HepG2 (cell line): Measurements from ENCODE around the gene EEIG1. TPM values are rescaled to one million over a fixed set of nuclear protein-coding genes. Genes with fewer than 3 reads are reported as not detected.

Source experiments
- CC2D1A ChIP-seq: sonication (generic); formaldehyde crosslinking; IDR thresholded peaks from 2 replicates; pipeline ENCODE4 v1.8.1; 2023; ENCODE audit warnings: mild to moderate bottlenecking, missing genetic modification reagents
- FOXO1 ChIP-seq: sonication (generic); formaldehyde crosslinking; IDR thresholded peaks from 2 replicates; pipeline ENCODE4 v1.4.0; 2020; ENCODE audit warnings: missing genetic modification reagents
- GABPB1 ChIP-seq: IDR thresholded peaks from 2 replicates; pipeline ENCODE4 v1.6.1; 2016; ENCODE audit warnings: mild to moderate bottlenecking, missing genetic modification reagents, moderate library complexity, missing compliant biosample characterization
- JUN ChIP-seq: sonication (generic); formaldehyde crosslinking; IDR thresholded peaks from 2 replicates; pipeline ENCODE4 v1.4.0; 2020; ENCODE audit warnings: mild to moderate bottlenecking, missing genetic modification reagents
- NBN ChIP-seq: fragments of 450-650 bp; conservative IDR thresholded peaks from 2 replicates; pipeline ENCODE4 v1.6.1; 2017
- PHB2 ChIP-seq: fragments of 450-650 bp; IDR thresholded peaks from 2 replicates; pipeline ENCODE4 v1.6.1; 2018; ENCODE audit not compliant: partially characterized antibody
- REXO4 ChIP-seq: sonication (generic); formaldehyde crosslinking; IDR thresholded peaks from 2 replicates; pipeline ENCODE4 v1.8.0; 2022; ENCODE audit warnings: missing genetic modification reagents, mild to moderate bottlenecking, borderline replicate concordance
- SETDB1 ChIP-seq: sonication (generic); formaldehyde crosslinking; IDR thresholded peaks from 2 replicates; pipeline ENCODE4 v1.5.1; 2020; ENCODE audit warnings: missing genetic modification reagents, mild to moderate bottlenecking, borderline replicate concordance
- ZFP36L1 ChIP-seq: sonication (generic); formaldehyde crosslinking; IDR thresholded peaks from 2 replicates; pipeline ENCODE4 v1.8.0; 2022; ENCODE audit warnings: mild to moderate bottlenecking, missing genetic modification reagents, moderate library complexity
- ZNF660 ChIP-seq: sonication (generic); formaldehyde crosslinking; IDR thresholded peaks from 2 replicates; pipeline ENCODE4 v1.5.1; 2020; ENCODE audit warnings: mild to moderate bottlenecking, low read depth, missing genetic modification reagents, borderline replicate concordance
- polyA plus RNA-seq, 8 experiments: library from polyadenylated mRNA; depleted of rRNA in 3 of 8; stranded (reverse) in 7 of 8; unstranded in 1 of 8; fragments of >200 nt; fragmentation: Illumina TruSeq in 4 of 8; extraction: Trizol in 4 of 8; gene quantifications; 2 replicates each; pipeline versions ENCODE4 v1.2.1 to v1.2.3, GENCODE V29; 2011 to 2016; ENCODE audit warnings: low read depth in 4 of 8, missing spikeins in 1 of 8, mixed read lengths in 1 of 8; ENCODE audit not compliant: insufficient read depth in 1 of 8
- total RNA-seq, 5 experiments: library from RNA; depleted of rRNA; stranded (reverse); fragments of >200 nt; fragmentation: Illumina TruSeq; extraction: Trizol; gene quantifications; 2 replicates each; pipeline ENCODE4 v1.2.3, GENCODE V29; 2016; ENCODE audit warnings: low read depth in 1 of 5
- TF ChIP-seq, protein P1 (sequence below): sonication (generic); formaldehyde crosslinking; IDR thresholded peaks from 2 replicates; pipeline ENCODE4 v1.4.0; 2020; ENCODE audit warnings: low read depth, missing genetic modification reagents
- TF ChIP-seq, protein P2 (sequence below): sonication (generic); formaldehyde crosslinking; IDR thresholded peaks from 2 replicates; pipeline ENCODE4 v1.5.0; 2020; ENCODE audit warnings: missing genetic modification reagents
- TF ChIP-seq, protein P3 (sequence below): fragments of 450-650 bp; IDR thresholded peaks from 2 replicates; pipeline ENCODE4 v1.6.1; 2016
- TF ChIP-seq, protein P4 (sequence below): sonication (generic); formaldehyde crosslinking; IDR thresholded peaks from 2 replicates; pipeline ENCODE4 v1.4.0; 2020; ENCODE audit warnings: missing genetic modification reagents
- TF ChIP-seq, protein P5 (sequence below): sonication (generic); formaldehyde crosslinking; IDR thresholded peaks from 2 replicates; pipeline ENCODE4 v1.4.0; 2020; ENCODE audit warnings: missing genetic modification reagents, mild to moderate bottlenecking, borderline replicate concordance

The EEIG1 gene
- total and polyA plus RNA-seq, 2 of the 13 experiments (the other 11 are each of a cell fraction or from before 2014, with no cell fraction given), result 16.6 to 25.2 TPM

DNA sequence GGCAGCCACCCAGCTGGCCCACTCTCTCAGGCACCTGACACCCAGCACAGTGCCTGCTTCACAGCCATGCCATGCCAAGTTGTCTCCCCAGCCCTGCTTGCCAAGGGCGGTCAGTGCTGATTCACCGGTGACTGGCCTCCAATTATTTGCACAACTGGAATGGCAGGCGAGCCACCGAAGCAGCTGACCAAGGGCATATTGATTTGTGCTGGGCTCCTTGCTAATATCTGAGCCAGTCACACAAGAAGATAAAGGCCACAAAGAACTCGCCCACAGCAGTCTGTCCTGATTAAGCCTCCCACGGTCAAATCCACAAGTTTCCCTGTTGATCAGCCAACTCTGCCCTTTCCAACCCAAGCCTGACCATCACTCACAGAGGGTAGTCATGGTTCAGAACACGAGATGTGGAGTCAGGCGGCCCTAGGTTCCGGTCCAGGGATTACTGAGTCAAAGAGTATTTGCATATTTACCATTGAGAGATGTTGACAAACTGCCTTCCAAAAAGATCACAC, 6.4 kb upstream of the EEIG1 start (continued):
- TF ChIP-seq, protein P1, sequence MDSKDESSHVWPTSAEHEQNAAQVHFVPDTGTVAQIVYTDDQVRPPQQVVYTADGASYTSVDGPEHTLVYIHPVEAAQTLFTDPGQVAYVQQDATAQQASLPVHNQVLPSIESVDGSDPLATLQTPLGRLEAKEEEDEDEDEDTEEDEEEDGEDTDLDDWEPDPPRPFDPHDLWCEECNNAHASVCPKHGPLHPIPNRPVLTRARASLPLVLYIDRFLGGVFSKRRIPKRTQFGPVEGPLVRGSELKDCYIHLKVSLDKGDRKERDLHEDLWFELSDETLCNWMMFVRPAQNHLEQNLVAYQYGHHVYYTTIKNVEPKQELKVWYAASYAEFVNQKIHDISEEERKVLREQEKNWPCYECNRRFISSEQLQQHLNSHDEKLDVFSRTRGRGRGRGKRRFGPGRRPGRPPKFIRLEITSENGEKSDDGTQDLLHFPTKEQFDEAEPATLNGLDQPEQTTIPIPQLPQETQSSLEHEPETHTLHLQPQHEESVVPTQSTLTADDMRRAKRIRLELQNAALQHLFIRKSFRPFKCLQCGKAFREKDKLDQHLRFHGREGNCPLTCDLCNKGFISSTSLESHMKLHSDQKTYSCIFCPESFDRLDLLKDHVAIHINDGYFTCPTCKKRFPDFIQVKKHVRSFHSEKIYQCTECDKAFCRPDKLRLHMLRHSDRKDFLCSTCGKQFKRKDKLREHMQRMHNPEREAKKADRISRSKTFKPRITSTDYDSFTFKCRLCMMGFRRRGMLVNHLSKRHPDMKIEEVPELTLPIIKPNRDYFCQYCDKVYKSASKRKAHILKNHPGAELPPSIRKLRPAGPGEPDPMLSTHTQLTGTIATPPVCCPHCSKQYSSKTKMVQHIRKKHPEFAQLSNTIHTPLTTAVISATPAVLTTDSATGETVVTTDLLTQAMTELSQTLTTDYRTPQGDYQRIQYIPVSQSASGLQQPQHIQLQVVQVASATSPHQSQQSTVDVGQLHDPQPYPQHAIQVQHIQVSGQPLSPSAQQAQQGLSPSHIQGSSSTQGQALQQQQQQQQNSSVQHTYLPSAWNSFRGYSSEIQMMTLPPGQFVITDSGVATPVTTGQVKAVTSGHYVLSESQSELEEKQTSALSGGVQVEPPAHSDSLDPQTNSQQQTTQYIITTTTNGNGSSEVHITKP (CRISPR knock-in tag), result no peak
- no peak for TF ChIP-seq ZFP36L1 (CRISPR knock-in tag)
- TF ChIP-seq, protein P2, sequence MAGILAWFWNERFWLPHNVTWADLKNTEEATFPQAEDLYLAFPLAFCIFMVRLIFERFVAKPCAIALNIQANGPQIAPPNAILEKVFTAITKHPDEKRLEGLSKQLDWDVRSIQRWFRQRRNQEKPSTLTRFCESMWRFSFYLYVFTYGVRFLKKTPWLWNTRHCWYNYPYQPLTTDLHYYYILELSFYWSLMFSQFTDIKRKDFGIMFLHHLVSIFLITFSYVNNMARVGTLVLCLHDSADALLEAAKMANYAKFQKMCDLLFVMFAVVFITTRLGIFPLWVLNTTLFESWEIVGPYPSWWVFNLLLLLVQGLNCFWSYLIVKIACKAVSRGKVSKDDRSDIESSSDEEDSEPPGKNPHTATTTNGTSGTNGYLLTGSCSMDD (CRISPR knock-in tag), result no peak
- TF ChIP-seq ZNF660 (CRISPR knock-in tag), result no peak
- TF ChIP-seq CC2D1A, result no peak
- TF ChIP-seq FOXO1 (CRISPR knock-in tag), result no peak; the same call in 1 of the 2 replicates
- TF ChIP-seq, protein P3, sequence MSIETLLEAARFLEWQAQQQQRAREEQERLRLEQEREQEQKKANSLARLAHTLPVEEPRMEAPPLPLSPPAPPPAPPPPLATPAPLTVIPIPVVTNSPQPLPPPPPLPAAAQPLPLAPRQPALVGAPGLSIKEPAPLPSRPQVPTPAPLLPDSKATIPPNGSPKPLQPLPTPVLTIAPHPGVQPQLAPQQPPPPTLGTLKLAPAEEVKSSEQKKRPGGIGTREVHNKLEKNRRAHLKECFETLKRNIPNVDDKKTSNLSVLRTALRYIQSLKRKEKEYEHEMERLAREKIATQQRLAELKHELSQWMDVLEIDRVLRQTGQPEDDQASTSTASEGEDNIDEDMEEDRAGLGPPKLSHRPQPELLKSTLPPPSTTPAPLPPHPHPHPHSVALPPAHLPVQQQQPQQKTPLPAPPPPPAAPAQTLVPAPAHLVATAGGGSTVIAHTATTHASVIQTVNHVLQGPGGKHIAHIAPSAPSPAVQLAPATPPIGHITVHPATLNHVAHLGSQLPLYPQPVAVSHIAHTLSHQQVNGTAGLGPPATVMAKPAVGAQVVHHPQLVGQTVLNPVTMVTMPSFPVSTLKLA, result no peak
- TF ChIP-seq GABPB1, result peak; percentile 45
- TF ChIP-seq, protein P4, sequence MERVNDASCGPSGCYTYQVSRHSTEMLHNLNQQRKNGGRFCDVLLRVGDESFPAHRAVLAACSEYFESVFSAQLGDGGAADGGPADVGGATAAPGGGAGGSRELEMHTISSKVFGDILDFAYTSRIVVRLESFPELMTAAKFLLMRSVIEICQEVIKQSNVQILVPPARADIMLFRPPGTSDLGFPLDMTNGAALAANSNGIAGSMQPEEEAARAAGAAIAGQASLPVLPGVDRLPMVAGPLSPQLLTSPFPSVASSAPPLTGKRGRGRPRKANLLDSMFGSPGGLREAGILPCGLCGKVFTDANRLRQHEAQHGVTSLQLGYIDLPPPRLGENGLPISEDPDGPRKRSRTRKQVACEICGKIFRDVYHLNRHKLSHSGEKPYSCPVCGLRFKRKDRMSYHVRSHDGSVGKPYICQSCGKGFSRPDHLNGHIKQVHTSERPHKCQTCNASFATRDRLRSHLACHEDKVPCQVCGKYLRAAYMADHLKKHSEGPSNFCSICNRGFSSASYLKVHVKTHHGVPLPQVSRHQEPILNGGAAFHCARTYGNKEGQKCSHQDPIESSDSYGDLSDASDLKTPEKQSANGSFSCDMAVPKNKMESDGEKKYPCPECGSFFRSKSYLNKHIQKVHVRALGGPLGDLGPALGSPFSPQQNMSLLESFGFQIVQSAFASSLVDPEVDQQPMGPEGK (CRISPR knock-in tag), result no peak
- TF ChIP-seq REXO4 (CRISPR knock-in tag), result no peak
- 0 out of 2 replicates have a peak, but pooled peaks have one; percentile 30 for TF ChIP-seq JUN
- TF ChIP-seq SETDB1 (CRISPR knock-in tag), result no peak
- TF ChIP-seq, protein P5, sequence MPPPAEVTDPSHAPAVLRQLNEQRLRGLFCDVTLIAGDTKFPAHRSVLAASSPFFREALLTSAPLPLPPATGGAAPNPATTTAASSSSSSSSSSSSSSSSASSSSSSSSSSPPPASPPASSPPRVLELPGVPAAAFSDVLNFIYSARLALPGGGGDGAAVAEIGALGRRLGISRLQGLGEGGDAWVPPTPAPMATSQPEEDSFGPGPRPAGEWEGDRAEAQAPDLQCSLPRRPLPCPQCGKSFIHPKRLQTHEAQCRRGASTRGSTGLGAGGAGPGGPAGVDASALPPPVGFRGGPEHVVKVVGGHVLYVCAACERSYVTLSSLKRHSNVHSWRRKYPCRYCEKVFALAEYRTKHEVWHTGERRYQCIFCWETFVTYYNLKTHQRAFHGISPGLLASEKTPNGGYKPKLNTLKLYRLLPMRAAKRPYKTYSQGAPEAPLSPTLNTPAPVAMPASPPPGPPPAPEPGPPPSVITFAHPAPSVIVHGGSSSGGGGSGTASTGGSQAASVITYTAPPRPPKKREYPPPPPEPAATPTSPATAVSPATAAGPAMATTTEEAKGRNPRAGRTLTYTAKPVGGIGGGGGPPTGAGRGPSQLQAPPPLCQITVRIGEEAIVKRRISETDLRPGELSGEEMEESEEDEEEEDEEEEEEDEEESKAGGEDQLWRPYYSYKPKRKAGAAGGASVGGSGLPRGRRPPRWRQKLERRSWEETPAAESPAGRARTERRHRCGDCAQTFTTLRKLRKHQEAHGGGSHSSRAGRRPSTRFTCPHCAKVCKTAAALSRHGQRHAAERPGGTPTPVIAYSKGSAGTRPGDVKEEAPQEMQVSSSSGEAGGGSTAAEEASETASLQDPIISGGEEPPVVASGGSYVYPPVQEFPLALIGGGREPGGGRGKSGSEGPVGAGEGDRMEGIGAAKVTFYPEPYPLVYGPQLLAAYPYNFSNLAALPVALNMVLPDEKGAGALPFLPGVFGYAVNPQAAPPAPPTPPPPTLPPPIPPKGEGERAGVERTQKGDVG, result no peak
- no peak for TF ChIP-seq PHB2
- no peak for TF ChIP-seq NBN
